GM12875 (cell line): ENCODE results near the gene VAV2.

Experiments
- H3K4me3 ChIP-seq: one replicate; pipeline ENCODE4 v1.5.1; 2011; ENCODE audit warnings: low read depth, low read length, control low read depth
- TF ChIP-seq, protein P1 (sequence below): IDR thresholded peaks from 2 replicates; pipeline ENCODE4 v1.5.1; 2011; ENCODE audit warnings: low read depth, mild to moderate bottlenecking, control low read depth, inconsistent platforms, low read length, moderate library complexity, borderline replicate concordance; ENCODE audit not compliant: insufficient read depth

The VAV2 gene

GRCh38 chr9:133715866-133716563, 276.1 kb downstream of the VAV2 start:
- no peak overlapping the region for H3K4me3 ChIP-seq
- TF ChIP-seq, protein P1, sequence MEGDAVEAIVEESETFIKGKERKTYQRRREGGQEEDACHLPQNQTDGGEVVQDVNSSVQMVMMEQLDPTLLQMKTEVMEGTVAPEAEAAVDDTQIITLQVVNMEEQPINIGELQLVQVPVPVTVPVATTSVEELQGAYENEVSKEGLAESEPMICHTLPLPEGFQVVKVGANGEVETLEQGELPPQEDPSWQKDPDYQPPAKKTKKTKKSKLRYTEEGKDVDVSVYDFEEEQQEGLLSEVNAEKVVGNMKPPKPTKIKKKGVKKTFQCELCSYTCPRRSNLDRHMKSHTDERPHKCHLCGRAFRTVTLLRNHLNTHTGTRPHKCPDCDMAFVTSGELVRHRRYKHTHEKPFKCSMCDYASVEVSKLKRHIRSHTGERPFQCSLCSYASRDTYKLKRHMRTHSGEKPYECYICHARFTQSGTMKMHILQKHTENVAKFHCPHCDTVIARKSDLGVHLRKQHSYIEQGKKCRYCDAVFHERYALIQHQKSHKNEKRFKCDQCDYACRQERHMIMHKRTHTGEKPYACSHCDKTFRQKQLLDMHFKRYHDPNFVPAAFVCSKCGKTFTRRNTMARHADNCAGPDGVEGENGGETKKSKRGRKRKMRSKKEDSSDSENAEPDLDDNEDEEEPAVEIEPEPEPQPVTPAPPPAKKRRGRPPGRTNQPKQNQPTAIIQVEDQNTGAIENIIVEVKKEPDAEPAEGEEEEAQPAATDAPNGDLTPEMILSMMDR = peak; percentile 57; the same call in 1 of the 2 replicates

- TF ChIP-seq, protein P1 = no peak
- H3K4me3 ChIP-seq = no peak overlapping the region
These were observed 276.7 kb downstream of the VAV2 start for GRCh38 chr9:133715295-133715865.

DNA sequence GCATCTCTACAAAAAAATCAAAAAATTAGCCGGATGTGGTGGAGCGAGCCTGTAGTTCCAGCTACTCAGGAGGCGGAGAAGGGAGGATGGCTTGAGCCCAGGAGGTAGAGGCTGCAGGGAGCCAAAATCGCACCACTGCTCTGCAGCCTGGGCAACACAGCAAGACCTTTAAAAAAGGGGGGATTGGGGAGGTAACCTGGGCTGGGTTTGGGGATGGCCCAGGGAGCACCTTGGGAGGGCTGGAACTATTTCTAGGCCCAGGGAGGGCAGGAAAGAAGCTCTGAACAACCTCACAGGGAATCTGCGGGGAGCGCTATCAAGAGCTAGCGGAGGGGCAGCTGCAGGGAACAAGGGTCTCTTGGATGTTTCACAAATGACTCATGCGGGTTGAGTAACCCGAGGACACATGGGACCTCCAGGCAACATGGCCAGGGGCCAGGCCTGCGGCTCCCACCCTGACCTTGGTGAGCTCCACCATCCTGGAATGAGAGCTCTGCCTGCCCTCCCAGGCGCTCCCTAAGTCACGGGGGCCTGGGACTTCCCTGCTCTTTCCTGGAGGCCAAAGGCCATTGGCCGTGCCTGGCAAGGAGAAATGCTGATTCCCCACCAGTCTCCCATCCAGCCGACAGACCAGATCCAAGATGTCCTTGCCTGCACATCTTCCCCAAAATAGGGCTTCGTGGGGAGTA, 277.4 kb downstream of the VAV2 start:
- no peak overlapping the region for H3K4me3 ChIP-seq
- TF ChIP-seq, protein P1 = no peak

DNA sequence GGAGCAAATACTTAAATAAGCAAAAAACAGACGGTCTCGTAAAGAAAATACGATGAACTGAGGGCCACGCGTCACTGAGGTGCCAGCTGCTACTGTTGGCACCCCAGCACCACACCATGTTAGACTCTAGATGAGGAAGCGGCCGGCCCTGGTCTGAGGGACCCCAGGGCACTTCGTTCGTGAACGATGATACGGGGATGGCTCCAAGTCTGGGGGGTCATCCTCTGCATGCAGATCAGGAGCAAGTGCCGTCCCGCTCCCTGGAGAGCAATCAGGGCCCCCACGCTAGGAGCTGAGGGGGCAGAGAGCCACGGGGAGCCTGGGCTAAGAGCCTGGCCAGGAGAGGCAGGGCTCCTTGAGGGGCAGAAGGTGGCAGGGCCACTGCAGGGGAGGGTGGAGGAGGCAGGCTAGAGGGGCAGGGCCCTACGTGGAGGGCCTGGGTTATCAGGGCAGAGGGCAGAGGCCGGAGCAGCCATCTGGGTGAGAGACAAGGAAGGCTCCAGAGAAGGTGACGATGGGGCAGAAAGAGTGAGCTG, 278.1 kb downstream of the VAV2 start:
- TF ChIP-seq, protein P1 = no peak
- no peak overlapping the region for H3K4me3 ChIP-seq

GRCh38 chr9:133713150-133713959, 278.8 kb downstream of the VAV2 start:
- TF ChIP-seq, protein P1 = no peak
- H3K4me3 ChIP-seq = no peak overlapping the region

DNA sequence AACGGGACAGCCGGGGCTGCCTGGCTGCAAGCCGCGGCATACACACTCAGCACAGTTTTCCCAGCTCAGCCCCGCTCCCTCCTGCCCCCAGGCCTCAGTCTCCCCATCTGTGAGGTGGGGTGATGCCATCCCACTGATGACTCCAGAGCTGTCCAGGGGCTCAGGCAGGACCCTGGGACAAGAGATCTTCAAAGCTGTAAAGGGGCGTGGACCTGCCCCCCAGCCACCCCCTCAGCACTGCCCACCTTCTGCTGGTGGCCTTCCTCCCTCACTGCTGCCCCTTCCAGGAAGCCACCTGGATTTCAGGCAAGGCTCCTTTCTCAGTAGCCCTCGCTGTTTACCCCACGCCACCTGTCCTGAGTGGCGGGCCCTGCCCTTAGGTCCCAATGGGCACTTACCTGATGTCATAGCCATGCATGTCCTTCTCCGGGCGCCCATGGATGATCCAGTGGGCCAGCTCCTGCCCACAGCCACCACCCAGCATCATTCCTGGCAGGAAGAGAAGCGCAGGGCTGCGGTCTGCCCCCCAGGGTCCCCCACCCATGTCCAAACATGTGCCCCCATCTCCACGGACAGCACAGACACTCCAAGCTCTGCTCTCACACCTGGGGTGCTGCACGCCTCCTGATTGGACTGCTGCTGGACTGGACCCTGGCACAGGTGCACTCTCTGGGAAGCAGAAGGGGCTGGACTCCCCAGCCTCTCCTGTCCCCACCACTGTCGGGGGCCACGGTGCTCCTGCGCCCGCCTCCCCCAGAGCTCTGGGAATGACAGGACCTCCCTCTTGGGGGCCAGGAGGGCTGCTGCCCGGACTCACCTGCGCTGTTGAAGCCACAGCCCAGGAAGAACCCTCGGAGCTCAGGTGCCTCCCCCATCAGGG, 279.7 kb downstream of the VAV2 start:
- H3K4me3 ChIP-seq = no peak overlapping the region
- TF ChIP-seq, protein P1 = no peak
